HG02885 (cell line): Measurements from ENCODE around the gene GMEB2.
"Not testable (repeated sequence)": the region's sequence is repeated elsewhere in the genome, so short reads cannot be mapped to it uniquely, and the experiment has no call there.

Experiments
- ATAC-seq: cut with Tn5 transposase; IDR thresholded peaks from one replicate; pipeline ENCODE4 v1.9.1; 2021; ENCODE audit warnings: mild to moderate bottlenecking; ENCODE audit not compliant: unreplicated experiment, poor library complexity

Gene GMEB2

DNA sequence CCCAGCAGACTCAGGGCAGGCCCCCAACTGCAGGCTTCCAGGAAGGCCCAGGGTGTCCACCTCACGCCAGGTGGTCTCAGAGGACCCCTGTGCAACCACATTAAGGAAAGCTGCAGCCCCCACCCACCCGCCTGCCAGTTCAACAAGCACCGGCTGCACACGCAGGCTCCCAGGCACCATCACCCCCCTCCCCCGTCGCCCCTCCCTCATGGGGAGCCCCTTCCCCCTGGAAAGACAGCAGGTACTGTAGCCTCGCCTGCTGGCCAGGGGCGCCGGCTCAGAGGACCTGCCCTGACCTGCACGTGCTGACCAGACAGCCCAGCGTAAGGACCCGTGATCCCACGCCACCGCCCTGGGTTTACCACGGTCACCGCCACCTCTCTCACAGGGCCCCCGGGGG lies 13.8 kb upstream of the GMEB2 start:
- ATAC-seq, result not testable (repeated sequence)

DNA sequence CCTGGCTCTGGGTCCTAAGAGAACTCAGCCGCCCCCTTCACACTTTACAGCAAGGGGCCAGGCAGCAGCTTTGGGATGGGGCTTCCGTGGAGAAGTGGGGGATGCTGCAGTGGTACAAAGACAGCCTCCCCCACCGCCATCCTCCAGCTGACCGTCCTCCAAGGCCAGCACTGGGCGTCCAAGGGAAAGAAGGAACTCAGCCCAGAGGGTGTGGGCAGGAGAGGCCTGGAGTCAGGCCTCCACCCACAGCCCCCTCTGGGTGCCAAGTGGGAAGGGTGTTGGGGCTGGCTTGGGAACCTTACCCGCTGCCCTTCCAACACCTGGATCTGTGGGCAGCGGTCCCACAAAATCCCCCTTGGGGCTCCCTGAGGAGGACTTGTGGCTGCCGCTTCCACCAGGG lies 13.2 kb upstream of the GMEB2 start:
- ATAC-seq, result no peak

DNA sequence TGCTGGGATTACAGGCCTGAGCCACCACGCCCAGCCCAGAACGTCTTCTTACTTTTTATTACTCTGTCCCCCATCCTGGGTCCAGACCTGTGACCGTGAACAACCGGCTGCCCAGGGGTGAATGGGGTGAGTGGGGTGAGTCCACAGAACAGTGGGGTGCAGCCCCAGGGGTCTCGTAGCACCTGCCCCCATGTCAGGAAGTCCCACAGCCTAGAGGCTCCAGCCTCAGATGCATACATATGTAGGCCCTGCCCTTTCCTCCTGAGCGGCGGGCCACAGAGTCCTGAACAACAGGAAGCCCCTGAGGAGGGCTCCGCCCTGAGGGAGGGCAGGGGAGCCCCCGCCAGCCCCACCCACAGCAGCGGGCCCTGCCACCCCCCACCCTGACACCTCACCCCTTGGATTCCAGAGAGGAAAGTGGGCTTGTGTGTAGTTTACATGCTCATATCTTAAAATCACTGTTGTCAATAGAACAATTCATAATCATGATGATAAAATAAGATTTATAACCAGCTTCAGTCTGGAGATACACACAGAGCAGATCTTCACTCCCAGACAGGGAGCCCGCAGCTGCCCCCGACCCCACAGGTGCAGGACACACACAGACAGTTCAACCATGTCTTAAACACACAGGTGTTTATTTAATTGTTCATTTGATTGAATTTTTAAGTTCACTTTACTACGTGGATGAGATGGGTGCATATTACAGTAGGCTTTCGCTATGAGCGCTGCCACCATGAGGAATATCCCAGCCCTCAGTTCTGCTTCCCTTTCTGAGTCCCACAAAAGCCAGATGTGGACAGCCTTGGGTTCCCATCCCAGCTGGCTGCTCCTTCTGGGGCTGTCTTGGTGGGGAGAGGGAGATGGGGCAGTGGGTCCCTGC lies 12.4 kb upstream of the GMEB2 start:
- ATAC-seq, result no peak

DNA sequence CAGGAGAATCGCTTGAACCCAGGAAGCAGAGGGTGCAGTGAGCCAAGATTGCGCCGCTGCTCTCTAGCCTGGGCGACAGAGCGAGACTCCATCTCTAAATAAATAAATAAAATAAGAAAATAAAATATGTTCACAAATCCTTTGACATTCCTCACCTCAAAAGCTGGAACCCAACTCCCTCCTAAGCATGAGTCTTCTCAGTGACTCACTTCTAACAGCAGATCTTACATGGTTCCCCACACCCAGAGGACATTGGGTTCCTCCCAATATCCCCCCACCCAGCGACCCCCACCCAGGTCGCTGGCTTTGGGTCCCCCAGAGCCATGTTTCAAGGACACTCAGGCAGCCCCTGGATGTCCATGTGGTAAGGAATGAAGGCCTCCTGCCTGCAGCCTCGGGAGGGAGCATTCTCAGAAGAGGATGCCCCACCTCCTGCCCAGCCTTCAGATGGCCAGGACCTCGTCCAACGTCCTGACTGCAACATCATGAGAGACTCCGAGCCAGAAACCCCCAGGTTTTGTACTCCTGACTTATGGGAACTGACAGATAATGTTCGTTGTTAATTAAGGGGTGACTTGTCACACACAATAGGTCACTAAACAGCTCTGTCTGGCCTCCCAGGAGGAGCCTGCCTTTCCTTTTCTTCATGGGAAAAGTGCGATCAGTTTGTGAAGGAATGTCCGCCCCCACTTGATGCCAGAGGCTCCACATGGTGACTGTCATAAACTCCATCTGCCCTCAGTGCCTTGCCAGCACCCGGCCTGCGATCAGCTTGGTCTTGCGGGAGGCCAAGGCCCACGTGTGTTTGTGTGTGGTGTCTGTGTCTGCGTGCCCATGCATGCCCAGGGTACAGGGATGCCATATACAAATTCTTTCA lies 10.1 kb upstream of the GMEB2 start:
- no peak for ATAC-seq

DNA sequence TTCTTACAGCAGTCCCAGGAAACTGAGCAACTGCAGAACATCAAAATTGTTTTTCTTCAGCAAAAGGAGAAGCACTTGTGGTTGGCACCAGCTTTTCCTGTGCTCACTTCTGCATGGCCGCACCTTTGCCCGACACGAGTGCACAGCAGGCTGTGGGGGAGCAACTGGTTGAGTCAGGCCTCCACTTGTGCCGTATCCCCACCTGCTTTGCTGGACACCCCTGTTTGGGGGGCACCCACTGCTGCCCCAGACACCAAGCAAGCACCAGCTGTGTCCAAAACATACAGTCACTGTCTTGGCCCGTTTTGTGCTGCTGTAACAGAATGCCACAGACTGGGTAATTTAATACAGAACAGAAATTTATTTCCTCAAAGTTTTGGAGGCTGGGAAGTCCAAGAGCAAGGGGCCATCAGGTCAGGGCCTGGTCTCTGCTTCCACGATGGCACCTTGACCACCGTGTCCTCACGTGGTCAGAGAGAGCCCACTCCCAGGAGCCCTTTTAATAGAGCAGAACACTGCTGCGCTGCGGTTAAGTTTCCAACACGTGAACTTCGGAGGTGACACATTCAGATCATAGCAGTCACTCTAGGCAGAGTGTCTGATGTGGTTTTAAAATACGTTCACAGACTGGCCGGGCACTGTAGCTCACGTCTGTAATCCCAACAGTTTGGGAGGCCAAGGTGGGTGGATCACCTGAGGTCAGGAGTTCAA lies 8.7 kb upstream of the GMEB2 start:
- peak; percentile 47 for ATAC-seq

DNA sequence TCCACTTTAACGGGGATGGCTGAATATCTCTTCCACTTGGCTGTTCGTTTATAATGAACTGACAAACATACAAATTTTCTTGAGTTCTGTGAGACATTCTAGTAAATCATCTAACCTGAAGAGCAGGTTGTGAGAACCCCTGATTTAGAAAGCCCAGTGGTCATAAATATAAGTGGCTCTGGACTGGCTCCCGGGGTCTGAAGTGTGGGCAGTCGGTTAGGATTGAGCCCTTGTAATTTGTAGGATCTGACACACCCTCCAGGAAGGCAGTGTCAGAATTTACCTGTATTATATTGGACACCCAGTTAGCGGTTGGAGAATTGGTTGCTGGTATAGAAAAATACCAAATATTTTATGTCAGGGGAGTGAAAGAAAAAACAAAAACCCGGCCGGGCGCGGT lies 6.8 kb upstream of the GMEB2 start:
- no peak for ATAC-seq

DNA sequence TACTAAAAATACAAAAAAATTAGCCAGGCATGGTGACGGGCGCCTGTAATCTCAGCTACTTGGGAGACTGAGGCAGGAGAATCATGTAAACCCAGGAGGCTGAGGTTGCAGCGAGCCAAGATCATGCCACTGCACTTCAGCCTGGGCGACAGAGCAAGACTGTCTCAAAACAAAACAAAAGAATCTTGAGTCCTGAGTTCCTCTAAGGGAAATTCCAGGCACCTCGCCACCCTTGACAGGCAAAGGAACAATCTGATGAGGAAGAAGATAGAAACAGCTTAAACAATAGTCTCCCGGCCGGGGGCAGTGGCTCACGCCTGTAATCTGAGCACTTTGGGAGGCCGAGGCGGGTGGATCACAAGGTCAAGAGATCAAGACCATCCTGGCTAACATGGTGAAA lies 4.5 kb upstream of the GMEB2 start:
- ATAC-seq, result not testable (repeated sequence)

DNA sequence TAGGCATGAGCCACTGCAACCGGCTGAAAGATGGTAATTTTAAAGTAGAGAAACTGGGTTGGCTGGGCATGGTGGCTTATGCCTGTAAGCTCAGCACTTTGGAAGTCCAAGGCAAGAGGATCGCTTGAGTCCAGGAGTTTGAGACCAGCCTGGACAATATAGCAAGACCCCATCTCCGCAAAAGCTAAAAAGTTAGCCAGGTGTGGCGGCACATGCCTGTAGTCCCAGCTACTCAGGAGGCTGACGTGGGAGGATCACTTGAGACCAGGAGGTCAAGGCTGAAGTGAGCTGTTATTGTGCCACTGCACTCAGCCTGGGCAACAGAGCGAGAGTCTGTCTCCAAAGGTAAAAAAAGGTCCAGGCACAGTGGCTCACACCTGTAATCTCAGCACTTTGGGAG lies 4.1 kb upstream of the GMEB2 start:
- not testable (repeated sequence) for ATAC-seq

DNA sequence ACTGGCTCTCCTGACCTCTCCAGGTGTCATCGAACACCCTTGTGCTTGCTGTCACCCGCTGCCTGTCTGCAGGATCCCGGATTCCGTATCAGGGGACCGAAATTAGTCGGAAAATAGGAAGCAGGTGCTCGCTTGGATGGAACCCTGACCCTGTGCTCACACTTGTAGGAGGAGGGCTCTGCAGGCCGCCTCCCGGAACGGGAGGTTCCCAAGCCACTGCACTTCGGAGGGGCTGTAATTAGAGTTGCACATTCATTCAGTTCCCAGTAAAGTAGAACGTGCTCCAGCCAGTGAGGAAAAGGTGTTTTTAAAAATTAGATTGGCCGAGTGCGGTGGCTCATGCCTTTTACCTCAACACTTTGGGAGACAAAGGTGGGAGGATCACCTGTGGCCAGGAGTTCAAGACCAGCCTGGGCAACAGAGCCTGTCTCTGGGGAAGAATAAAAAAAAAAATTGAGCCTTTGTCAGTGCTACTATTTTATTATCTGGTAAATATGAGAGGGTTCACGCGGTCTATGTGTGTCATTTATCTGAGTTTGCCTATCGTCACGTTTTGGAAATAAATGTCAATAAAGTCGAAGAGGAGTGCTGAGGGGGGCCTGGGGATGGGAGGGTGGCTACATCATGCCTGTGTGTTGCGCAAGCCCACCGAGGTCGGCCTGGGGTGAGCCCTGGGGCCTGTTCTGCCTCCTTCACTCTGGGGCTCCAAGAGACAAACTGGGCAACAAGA lies 1.5 kb upstream of the GMEB2 start:
- no peak for ATAC-seq

DNA sequence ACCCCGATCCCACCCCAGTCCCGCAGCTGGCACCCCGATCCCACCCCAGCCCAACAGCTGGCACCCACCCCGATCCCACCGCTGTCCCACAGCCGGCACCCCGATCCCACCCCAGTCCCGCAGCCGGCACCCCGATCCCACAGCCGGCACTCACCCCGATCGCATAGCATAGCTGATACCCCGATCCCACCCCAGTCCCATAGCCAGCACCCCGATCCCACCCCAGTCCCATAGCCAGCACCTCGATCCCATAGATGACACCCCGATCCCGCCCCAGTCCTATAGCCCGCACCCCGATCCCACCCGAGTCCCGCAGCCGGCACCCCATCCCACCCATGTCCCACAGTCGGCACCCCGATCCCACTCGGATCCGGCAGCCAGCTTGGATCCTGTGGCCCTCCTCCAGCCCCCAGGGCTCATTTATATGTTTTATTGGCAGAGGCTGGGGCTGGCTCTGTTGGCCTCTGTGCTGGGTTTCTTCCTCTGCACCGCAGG lies 897 bp upstream of the GMEB2 start:
- no peak for ATAC-seq

DNA sequence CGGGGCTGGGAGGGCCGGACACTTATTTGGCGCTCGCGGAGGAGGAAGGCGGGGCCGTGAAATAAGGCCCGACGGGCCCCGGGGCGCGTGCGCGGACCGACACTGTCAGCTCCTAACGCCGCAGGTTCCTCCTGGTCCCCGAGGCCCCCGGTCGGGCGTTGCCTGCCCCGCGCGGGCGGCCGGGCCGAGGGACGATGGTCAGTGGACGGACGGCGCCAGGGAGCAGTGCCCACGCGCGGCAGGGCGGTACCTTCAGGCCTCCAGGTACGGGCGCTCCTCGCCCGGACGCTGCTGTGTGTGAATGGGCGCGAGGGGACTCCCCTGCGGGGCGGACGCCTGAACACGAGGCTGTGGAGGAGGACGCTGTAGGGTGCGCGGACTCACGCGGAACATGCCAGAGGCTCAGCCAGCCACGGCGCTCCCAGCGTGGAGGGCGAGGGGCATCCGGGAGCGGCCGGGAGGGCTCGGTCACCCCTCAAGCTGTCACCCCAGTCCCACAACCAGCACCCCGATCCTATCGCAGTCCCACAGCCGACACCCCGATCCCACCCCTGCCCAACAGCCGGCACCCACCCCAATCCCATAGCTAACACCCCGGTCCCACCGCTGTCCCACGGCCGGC lies 339 bp upstream of the GMEB2 start:
- ATAC-seq, result peak; percentile 86

DNA sequence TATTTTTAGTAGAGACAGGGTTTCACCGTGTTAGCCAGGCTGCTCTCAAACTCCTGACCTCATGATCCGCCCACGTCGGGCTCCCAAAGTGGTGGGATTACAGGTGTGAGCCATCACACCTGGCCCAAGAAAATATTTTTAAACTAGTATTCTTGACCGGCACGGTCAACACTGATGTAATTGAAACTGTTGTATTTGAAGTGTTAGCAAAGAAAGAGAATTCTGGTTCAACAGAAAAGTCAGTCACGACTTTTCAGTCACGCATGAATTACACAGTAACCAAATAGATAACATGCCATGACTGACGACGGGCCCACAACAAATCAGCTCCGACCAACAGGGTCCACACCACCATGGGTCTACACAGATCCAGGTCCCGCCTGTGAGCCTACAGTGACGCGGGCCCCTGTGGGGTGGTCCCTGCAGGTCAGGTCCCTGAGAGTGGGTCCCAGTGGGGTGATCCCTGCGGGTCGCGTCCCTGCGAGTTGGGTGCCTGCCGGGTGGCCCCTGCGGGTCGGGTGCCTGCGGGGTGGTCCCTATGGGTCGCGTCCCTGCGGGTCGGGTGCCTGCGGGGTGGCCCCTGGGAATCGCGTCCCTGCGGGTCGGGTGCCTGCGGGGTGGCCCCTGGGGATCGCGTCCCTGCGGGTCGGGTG lies 1.0 kb downstream of the GMEB2 start:
- no peak for ATAC-seq

DNA sequence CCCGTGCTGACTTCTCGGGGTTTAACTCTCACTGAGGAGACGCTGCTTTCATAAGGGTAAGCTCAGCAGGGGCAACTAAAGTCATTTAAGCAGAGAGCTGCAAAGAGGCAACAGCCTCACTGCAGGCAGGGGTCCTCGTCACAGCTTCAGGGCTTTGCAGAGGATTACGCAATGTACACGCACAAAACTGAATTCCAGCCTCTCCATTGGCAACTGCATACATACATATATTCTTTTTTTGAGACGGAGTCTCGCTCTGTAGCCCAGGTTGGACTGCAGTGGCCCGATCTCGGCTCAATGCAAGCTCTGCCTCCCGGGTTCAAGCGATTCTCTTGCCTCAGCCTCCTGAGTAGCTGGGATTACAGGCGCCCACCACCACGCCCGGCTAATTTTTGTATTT lies 2.4 kb downstream of the GMEB2 start:
- ATAC-seq, result no peak

DNA sequence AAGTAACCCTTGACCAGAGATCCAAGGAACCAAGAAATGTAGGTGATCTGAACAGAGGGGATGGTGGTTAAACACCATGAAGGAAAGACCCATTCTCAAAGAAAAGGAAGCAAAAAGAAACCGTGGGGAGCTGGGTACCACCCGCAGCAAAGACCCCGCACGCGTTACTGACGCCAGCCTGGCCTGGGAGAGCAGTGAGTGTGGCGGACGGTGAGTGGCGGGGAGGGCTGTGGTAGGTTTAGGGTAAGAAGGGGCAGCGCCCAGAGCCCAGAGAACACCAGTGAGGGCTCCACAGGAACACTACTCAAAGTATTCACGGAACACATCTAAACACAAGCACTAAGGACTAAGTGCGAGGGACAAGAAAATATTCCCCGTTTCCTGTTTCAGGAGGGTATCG lies 4.2 kb downstream of the GMEB2 start:
- ATAC-seq, result no peak

DNA sequence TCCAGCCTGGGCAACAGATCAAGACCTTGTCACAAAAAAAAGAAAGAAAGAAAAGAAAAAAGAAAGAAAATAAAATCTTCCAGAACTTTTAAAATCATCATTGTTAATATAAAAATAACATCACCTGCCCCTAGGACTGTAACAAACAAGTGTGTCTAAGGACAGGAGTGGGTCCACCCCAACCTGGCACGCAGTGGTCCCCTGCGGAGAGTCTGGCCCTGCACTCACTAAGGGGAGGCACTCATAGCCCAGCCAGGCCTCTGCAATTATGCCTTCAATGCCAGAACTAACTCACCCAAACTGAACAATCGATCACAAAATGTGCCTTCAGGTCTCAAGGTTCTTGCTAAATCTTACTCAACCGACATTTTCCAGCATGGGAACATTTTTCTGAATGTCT lies 4.8 kb downstream of the GMEB2 start:
- ATAC-seq, result no peak

DNA sequence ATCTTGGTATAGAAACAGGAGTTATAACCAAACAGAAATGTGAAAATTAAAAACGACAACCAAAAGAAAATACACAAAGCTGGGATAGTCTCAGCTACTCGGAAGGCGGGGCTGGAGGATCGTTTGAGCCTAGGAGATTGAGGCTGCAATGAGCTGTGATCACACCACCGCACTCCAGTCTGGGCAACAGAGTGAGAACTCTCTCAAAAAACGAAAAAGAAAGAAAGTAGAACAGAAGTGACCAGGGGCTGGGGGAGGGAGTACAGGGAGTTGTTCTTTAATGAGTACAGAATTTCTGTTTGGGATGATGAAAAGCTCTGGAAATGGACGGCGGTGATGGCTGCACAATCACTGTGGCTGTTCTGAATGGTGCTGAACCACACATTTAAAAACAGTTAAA lies 5.9 kb downstream of the GMEB2 start:
- no peak for ATAC-seq

DNA sequence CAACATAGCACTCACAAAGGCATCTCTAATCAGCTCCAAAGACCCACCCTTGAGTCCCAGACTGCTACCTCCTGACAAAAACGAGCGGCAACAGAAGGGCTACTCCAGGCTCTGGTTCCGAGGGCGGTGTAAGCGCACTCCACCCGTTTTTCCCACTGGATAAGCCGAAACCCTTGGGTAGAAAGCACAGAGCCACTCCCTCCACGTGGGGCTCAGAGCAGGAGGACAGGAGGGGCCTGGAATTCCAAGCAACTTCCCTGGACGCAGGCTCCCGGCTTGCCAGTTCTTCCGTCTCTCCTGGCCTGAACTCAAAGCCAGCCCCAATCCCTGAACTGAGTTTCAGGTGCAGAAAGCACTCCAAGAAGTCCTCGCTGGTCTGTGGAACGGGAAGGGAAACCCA lies 7.4 kb downstream of the GMEB2 start:
- no peak for ATAC-seq

DNA sequence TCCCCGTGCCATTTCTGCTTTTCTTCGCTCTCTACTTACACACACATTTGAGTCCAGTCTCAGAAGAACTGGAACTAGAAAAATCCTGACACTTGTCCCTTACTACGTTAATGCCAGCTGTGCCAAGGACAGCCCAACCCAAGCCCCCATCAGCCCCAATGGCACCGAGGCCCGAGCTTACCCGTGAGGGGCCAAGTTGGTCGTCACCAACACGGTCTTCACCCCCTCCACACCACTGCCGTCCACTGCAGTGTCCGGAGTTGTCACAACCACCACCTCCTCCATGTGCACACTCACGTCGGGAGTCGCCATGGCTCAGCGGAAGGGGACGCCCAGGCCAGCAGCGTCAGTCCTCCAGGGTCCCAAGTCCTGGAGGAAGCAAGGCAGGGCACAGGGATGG lies 7.8 kb downstream of the GMEB2 start:
- no peak for ATAC-seq
